Brain microvascular endothelial cell (primary cell): Measurements from ENCODE around the gene SKAP2.
"Not testable (repeated sequence)": the region's sequence is repeated elsewhere in the genome, so short reads cannot be mapped to it uniquely, and the experiment has no call there.

Experiments
- DNase-seq: peaks from one replicate; pipeline ENCODE4 v3.0.0-alpha.2; 2020
- H3K27ac ChIP-seq: fragments of 250-450 bp; sonication (Bioruptor Pico); 2 replicates; pipeline ENCODE4 v1.5.1; 2020; ENCODE audit warnings: mild to moderate bottlenecking, moderate library complexity
- H3K27me3 ChIP-seq: fragments of 250-450 bp; sonication (Bioruptor Pico); replicated peaks from 2 replicates; pipeline ENCODE4 v1.5.1; 2020; ENCODE audit warnings: mild to moderate bottlenecking
- H3K36me3 ChIP-seq: fragments of 250-450 bp; sonication (Bioruptor Pico); replicated peaks from 2 replicates; pipeline ENCODE4 v1.5.1; 2020; ENCODE audit warnings: mild to moderate bottlenecking
- H3K4me3 ChIP-seq: 2 replicates; pipeline ENCODE4 v1.5.1; 2011; ENCODE audit warnings: low read depth, mild to moderate bottlenecking, control low read depth, low read length, moderate library complexity
- in situ Hi-C: cut with HindIII; loops from 2 replicates; pipeline ENCODE4 v1.10.0; 2017; ENCODE audit warnings: low sequenced_read_pairs, low pct_ligation_motif_present
- TF ChIP-seq, protein P1 (sequence below): IDR thresholded peaks from 2 replicates; pipeline ENCODE4 v1.5.1; 2011; ENCODE audit warnings: low read depth, mild to moderate bottlenecking, moderate library complexity, low read length, control low read depth, inconsistent platforms; ENCODE audit errors: missing control alignments

Gene SKAP2

DNA sequence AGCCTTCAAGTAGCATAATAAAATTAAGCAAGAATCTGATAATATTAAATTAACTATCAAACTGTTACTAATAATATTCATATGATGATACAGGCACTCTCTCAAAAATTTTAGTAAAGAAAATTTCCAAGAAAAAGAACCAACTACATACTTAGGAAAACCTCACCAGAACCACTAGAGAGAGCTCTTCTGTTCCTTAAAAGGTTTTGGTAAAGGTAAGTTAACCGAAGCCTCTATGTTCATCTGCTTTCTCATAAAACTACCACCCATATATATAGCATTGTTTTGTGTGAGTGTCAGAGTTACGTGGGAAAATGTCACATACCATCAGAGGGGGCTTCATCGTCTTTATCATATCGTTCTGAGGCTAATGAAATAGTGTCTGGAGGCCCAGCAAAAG is 20.7 kb downstream of the SKAP2 start:
- Histone ChIP-seq H3K27me3 (no peaks in the 10 kb centered on the region), H3K4me3 (no peak overlapping the region), H3K36me3 (no peaks in the 10 kb centered on the region), H3K27ac (no peak overlapping the region)
- in situ Hi-C loops = no loop called here
- no peak for DNase-seq
- TF ChIP-seq, protein P1, sequence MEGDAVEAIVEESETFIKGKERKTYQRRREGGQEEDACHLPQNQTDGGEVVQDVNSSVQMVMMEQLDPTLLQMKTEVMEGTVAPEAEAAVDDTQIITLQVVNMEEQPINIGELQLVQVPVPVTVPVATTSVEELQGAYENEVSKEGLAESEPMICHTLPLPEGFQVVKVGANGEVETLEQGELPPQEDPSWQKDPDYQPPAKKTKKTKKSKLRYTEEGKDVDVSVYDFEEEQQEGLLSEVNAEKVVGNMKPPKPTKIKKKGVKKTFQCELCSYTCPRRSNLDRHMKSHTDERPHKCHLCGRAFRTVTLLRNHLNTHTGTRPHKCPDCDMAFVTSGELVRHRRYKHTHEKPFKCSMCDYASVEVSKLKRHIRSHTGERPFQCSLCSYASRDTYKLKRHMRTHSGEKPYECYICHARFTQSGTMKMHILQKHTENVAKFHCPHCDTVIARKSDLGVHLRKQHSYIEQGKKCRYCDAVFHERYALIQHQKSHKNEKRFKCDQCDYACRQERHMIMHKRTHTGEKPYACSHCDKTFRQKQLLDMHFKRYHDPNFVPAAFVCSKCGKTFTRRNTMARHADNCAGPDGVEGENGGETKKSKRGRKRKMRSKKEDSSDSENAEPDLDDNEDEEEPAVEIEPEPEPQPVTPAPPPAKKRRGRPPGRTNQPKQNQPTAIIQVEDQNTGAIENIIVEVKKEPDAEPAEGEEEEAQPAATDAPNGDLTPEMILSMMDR = peak; percentile 14

DNA sequence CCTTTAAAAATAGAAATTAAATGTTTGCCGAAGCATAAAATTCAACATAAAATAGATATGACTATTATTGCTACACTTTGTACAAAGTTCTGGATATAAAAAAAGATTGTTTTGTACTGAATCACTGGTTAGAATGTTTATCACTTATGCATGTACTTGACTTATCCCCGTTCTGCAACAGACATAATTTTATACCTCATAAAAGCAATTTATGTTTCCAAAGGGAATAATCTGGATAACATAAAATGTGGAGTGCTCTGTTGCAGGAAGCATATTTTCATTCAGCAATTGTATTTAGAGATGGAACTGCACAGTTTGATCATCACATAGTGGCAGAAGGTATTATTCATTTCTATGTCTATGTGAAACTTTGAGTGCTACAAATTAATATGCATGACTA is 21.5 kb downstream of the SKAP2 start:
- H3K36me3 ChIP-seq = no peaks in the 10 kb centered on the region
- in situ Hi-C loops = no loop called here
- TF ChIP-seq, protein P1 = no peak
- no peaks in the 10 kb centered on the region for H3K27me3 ChIP-seq
- DNase-seq = no peak
- H3K4me3 ChIP-seq = no peak overlapping the region
- H3K27ac ChIP-seq = no peak overlapping the region

DNA sequence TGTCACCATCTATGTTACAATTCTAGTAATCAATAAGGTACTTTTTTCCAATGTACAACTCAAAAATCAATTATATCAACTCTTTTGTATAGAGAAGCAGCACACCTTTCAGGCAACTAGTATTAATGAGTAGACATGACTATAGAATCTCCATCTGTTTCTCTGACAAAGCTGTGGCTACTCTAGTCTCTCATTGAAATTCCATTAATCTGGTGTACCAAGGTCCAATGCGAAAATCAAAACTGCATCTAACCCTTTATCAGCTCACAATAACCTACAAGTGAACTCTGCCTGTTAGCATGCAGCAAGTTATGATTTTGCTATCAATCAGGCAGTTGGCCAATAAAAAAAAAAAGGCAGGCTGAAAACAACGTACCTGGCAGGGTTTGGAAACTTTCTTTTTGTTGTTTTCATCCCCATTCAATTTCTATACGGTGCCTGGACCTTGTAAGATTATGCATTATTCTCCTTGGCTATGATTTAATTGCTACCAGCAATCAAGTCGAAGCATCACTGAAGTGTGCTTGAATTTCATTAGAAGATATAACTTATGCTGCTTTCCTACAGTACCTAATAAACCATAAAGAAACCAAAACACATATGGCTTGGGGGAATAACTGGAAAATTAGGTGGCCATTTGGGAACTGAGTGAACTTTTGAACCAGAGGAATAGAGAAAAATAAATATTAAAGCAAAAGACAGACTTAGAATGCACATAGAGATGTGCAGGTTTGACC is 23.2 kb downstream of the SKAP2 start:
- no peak overlapping the region for H3K27ac ChIP-seq
- no peaks in the 10 kb centered on the region for H3K27me3 ChIP-seq
- in situ Hi-C loops = no loop called here
- TF ChIP-seq, protein P1 = no peak
- H3K4me3 ChIP-seq = no peak overlapping the region
- DNase-seq = no peak
- H3K36me3 ChIP-seq = no peaks in the 10 kb centered on the region

DNA sequence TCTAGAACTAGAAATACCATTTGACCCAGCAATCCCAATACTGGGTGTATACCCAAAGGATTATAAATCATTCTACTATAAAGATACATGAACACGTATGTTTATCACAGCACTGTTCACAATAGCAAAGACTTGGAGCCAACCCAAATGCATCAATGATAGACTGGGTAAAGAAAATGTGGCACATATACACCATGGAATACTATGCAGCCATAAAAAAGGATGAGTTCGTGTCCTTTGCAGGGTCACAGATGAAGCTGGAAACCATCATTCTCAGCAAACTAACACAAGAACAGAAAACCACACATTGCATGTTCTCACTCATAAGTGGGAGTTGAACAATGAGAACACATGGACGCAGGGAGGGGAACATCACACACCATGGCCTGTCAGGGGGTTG is 27.6 kb downstream of the SKAP2 start:
- in situ Hi-C loops, H3K36me3 ChIP-seq, H3K27me3 ChIP-seq, DNase-seq, H3K27ac ChIP-seq, H3K4me3 ChIP-seq: not testable (repeated sequence)

DNA sequence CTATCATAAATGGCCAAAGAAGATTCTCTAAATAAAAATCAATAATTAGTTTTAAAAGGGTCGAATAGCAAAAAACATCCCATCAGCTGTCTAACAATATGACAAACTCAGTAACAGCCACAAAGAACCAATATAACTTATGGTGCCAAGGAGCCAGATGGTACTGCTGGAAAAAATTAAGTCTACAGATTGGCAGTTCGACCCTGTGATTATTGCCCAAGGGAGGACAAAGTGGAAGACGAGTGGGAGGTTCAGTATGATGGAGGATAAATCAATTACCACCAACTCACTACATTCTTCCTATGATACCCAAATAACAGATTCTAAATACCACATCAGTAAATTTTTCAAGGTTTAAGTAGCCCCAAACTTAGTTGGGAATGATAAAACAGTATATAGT is 49.0 kb downstream of the SKAP2 start:
- H3K36me3 ChIP-seq = no peaks in the 10 kb centered on the region
- no peak overlapping the region for H3K4me3 ChIP-seq
- TF ChIP-seq, protein P1 = no peak
- no peak for DNase-seq
- H3K27ac ChIP-seq = no peak overlapping the region
- no peaks in the 10 kb centered on the region for H3K27me3 ChIP-seq
- in situ Hi-C loops = no loop called here

DNA sequence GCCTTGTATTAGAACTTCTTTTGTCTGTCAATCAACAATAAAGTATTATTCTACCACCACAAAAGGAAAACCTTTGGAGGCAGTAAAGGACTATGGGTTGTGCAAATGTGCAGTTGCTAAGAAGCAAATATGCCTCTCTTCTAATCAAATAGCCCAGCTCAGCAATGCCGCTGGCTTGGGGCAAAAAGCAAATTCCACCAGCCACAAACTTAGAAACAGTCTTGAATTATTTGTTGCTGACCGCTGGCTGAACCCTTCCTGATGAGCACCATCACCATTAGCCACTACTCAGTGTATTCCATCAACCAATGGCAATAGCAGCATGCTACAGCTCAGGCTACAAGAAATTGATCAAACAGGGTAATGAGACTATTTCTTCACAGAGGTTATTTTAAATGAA is 51.0 kb downstream of the SKAP2 start:
- peak; percentile 4 for DNase-seq
- TF ChIP-seq, protein P1 = no peak
- in situ Hi-C loops = no loop called here

More for the DNA sequence above, 51.0 kb downstream of the SKAP2 start:
- Histone ChIP-seq H3K36me3 (no peaks in the 10 kb centered on the region), H3K4me3 (no peak overlapping the region), H3K27me3 (no peaks in the 10 kb centered on the region), H3K27ac (no peak overlapping the region)
